HG03097 (cell line): ENCODE data around the gene ACVR1B.
"Not testable (repeated sequence)": the region's sequence is repeated elsewhere in the genome, so short reads cannot be mapped to it uniquely, and the experiment has no call there.

ENCODE experiments used
- ATAC-seq: cut with Tn5 transposase; IDR thresholded peaks from one replicate; pipeline ENCODE4 v1.9.1; 2021; ENCODE audit not compliant: unreplicated experiment, low FRiP score

The ACVR1B gene

GRCh38 chr12:51963477-51963876 lies 12.0 kb downstream of the ACVR1B start:
- ATAC-seq = no peak

GRCh38 chr12:51969643-51970042 lies 18.1 kb downstream of the ACVR1B start:
- ATAC-seq = no peak

GRCh38 chr12:51970904-51971646 lies 19.6 kb downstream of the ACVR1B start:
- ATAC-seq = peak; percentile 81

- ATAC-seq = no peak
These were observed 20.4 kb downstream of the ACVR1B start for GRCh38 chr12:51971679-51972421.

GRCh38 chr12:51972422-51972812 lies 20.9 kb downstream of the ACVR1B start:
- ATAC-seq = no peak

- ATAC-seq = no peak
These were observed 21.4 kb downstream of the ACVR1B start for GRCh38 chr12:51972849-51973273.

GRCh38 chr12:51973560-51973959 lies 22.1 kb downstream of the ACVR1B start:
- ATAC-seq = no peak

- ATAC-seq = no peak
These were observed 23.1 kb downstream of the ACVR1B start for GRCh38 chr12:51974646-51975045.

- ATAC-seq = no peak
These were observed 23.7 kb downstream of the ACVR1B start for GRCh38 chr12:51975196-51975595.

- no peak for ATAC-seq
These were observed 25.1 kb downstream of the ACVR1B start for GRCh38 chr12:51976376-51977160.

- no peak for ATAC-seq
These were observed 25.8 kb downstream of the ACVR1B start for GRCh38 chr12:51977320-51977753.

GRCh38 chr12:51979306-51979705 lies 27.8 kb downstream of the ACVR1B start:
- not testable (repeated sequence) for ATAC-seq

- peak; percentile 59 for ATAC-seq
These were observed 28.7 kb downstream of the ACVR1B start for GRCh38 chr12:51980051-51980808.

GRCh38 chr12:51980809-51981127 lies 29.3 kb downstream of the ACVR1B start:
- ATAC-seq = no peak

- no peak for ATAC-seq
These were observed 33.2 kb downstream of the ACVR1B start for GRCh38 chr12:51984657-51985056.

- no peak for ATAC-seq
These were observed 33.8 kb downstream of the ACVR1B start for GRCh38 chr12:51985154-51985835.

- no peak for ATAC-seq
These were observed 35.3 kb downstream of the ACVR1B start for GRCh38 chr12:51986834-51987233.

GRCh38 chr12:51992246-51992645 lies 40.7 kb downstream of the ACVR1B start:
- ATAC-seq = no peak

- no peak for ATAC-seq
These were observed 43.0 kb downstream of the ACVR1B start for GRCh38 chr12:51994539-51994820.

- ATAC-seq = no peak
These were observed 43.5 kb downstream of the ACVR1B start for GRCh38 chr12:51994959-51995358.
